8988T (cell line): Measurements from ENCODE around the gene AGO3.
A peak's percentile ranks its signal among the peaks of the same experiment; 100 is the strongest.
"Not testable (repeated sequence)": the region's sequence is repeated elsewhere in the genome, so short reads cannot be mapped to it uniquely, and the experiment has no call there.

Experiments used
- DNase-seq: peaks from one replicate; pipeline ENCODE4 v3.0.0; 2011

AGO3 gene

GRCh38 chr1:35930593-35931445 is at the start of gene AGO3:
AGO3 (plus strand) TSS chr1:35931105; CDS start chr1:35931427, 322 bp downstream.
- peak; percentile 60 for DNase-seq

- no peak for DNase-seq
These were observed 49.0 kb upstream of the AGO3 start for GRCh38 chr1:35881850-35882273.

GRCh38 chr1:35882586-35882944 is 48.3 kb upstream of the AGO3 start:
- no peak for DNase-seq

GRCh38 chr1:35882945-35883634 is 47.8 kb upstream of the AGO3 start, which contains the start of gene AGO1:
AGO1 (plus strand) TSS chr1:35883209; CDS start chr1:35883422, 213 bp downstream.
- peak; percentile 98 for DNase-seq

GRCh38 chr1:35883635-35884101 is 47.2 kb upstream of the AGO3 start:
- peak; percentile 55 for DNase-seq

- no peak for DNase-seq
These were observed 46.0 kb upstream of the AGO3 start for GRCh38 chr1:35884934-35885333.

GRCh38 chr1:35885961-35886558 is 44.8 kb upstream of the AGO3 start:
- no peak for DNase-seq

- no peak for DNase-seq
These were observed 44.1 kb upstream of the AGO3 start for GRCh38 chr1:35886577-35887431.

GRCh38 chr1:35887508-35887907 is 43.4 kb upstream of the AGO3 start:
- no peak for DNase-seq

GRCh38 chr1:35888255-35888654 is 42.6 kb upstream of the AGO3 start:
- DNase-seq, result no peak

GRCh38 chr1:35888981-35889380 is 41.9 kb upstream of the AGO3 start:
- not testable (repeated sequence) for DNase-seq

GRCh38 chr1:35893051-35893879 is 37.6 kb upstream of the AGO3 start:
- DNase-seq, result no peak

- no peak for DNase-seq
These were observed 36.7 kb upstream of the AGO3 start for GRCh38 chr1:35894183-35894582.

GRCh38 chr1:35894656-35895055 is 36.2 kb upstream of the AGO3 start:
- DNase-seq, result no peak

GRCh38 chr1:35899941-35900340 is 31.0 kb upstream of the AGO3 start:
- no peak for DNase-seq

GRCh38 chr1:35901235-35901634 is 29.7 kb upstream of the AGO3 start:
- no peak for DNase-seq

GRCh38 chr1:35902671-35903070 is 28.2 kb upstream of the AGO3 start:
- DNase-seq, result no peak

GRCh38 chr1:35914717-35915116 is 16.2 kb upstream of the AGO3 start:
- DNase-seq, result no peak

- no peak for DNase-seq
These were observed 15.2 kb upstream of the AGO3 start for GRCh38 chr1:35915693-35916092.

- no peak for DNase-seq
These were observed 7.1 kb upstream of the AGO3 start for GRCh38 chr1:35923791-35924221.

GRCh38 chr1:35924838-35925237 is 6.1 kb upstream of the AGO3 start:
- no peak for DNase-seq

- DNase-seq, result no peak
These were observed 5.2 kb upstream of the AGO3 start for GRCh38 chr1:35925741-35926140.
